Vagina (tissue), 2 donors: ENCODE data around the gene CCDC28A.

ENCODE experiments used
- CTCF ChIP-seq, 3 experiments: fragments of 450-650 bp in 2 of 3; fragments of 200-600 bp in 1 of 3; sonication (generic) in 1 of 3; IDR thresholded peaks; one replicate each; pipeline ENCODE4 v1.5.1; 2017 to 2019; ENCODE audit warnings: antibody characterized with exemption in 3 of 3, mild to moderate bottlenecking in 2 of 3, moderate library complexity in 2 of 3
- POLR2A ChIP-seq, 2 donors: fragments of 450-650 bp; IDR thresholded peaks; one replicate each; pipeline ENCODE4 v1.6.1; 2017; ENCODE audit warnings: antibody characterized with exemption in 2 of 2, mild to moderate bottlenecking in 2 of 2, moderate library complexity in 2 of 2

- TF ChIP-seq CTCF (IDR thresholded peaks at IDR 0.05) (no peak), POLR2A (IDR thresholded peaks at IDR 0.05) (no peak)
Measured at GRCh38 chr6:138724015-138724414, 49.6 kb upstream of the CCDC28A start.
